ENCODE data around the gene B4GALT4.

B4GALT4 gene

DNA sequence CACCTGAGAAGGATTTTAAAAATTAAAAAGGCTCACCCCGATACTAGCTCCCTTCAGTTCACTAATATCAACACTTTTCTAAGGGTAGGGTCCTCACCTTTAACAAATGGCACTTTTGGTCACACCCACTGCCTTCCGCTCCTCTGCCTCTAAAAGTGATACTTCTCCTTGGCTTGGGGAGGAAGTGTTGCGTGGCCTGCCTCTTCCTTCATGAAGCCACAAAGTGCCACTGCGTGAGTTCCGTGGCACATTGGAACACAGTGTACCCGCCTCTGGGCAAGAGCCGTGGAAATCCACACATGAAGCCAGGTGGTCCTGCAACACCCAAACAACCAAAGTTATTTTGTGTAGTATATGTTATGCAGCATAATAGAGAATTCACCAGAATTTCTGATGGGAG, 3.9 kb downstream of the B4GALT4 start:
- peak; percentile 38 for DNase-seq

DNA sequence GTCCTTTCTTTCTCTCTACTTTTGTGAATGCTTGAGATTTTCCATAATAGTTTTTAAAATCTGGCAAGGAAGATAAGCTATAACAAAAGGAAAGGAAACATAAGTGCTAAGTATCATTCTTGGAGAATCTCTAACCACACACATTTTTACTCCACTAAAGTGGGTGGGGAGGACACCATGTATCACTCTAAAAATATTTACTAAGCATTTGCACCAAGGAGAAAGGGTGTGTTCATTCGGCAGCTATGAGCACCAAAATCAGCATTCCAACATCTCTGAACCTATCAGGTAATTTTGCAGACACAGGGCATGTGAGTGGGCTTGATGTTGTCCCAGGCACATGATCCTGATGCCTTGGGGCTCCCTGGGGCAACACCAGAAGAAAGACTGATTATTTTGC, 5.5 kb downstream of the B4GALT4 start:
- DNase-seq = no peak

GRCh38 chr3:119234610-119235009, 6.1 kb downstream of the B4GALT4 start:
- no peak for DNase-seq

DNA sequence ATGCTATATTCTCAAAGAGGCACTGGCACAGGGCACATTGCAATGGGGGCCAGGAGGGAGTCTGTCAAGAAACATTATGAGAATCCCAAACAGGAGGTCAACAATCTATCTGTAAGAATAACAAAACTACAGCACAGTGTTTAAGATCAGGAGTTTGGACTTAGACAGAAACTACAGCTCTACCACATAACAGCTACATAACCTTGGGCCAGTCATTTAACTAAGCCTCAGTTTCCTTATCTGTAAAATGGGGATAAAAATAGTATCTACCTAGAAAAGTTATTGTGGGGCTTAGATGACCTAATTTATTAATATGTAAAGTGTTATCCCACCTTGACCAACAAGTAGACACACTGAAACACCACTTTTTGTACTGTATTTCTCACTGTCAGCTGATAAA, 9.9 kb downstream of the B4GALT4 start:
- DNase-seq = no peak

DNA sequence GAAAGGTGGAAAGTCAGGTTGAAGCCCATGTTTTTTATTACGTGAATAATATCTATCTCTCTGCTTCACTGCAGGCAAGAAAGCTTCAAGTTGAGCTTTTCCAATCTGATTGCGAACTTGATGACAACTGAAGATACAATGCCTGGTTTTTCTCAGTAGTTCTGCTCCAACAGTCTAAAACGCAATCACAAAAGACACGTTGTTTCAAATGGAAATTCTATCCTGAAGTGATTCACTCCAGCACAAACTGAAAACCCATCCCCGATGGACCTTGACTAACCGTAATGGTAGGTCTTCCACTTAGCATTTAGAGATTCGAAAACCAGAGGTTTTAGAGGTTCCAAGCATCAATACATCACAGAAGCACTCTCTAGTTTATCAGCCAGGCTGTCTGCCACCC, 10.6 kb downstream of the B4GALT4 start:
- DNase-seq = no peak

- DNase-seq = no peak
Measured at GRCh38 chr3:119229190-119229589, 11.5 kb downstream of the B4GALT4 start.

DNA sequence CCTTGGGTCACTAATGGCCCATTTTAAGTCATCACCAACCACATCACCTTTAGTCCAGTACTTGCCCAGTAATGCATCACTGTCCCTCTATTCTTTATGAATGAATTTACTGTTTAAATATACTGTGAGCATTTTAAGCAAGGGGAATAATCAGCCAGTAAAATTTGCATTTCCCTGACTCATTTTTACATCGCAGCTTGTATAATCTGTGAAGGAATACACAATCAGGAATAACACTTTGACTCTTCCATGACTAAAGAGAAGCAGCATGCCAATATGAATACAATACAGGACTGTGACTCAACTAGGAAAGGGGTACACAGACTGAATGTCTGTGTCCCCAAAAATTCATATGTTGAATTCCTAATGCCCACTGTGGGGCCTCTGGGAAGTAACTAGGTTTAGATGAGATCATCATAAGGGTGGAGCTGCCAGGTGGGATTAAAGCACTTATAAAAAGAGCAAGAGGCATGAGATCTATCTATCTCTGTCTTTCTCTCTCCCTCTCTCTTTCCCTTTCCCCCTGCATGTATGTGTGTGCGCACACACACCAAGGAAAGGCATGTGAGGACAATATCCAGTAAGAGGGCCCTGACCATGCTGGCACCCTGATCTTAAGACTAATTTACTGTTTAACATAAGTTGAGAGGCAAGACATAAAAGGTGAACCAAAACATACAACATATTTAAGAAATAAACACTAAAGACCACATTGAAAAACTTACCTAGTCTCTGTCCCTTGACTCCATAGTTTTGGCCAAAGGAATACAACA, 12.1 kb downstream of the B4GALT4 start:
- no peak for DNase-seq

- no peak for DNase-seq
Measured at GRCh38 chr3:119227070-119227850, 13.4 kb downstream of the B4GALT4 start.

DNA sequence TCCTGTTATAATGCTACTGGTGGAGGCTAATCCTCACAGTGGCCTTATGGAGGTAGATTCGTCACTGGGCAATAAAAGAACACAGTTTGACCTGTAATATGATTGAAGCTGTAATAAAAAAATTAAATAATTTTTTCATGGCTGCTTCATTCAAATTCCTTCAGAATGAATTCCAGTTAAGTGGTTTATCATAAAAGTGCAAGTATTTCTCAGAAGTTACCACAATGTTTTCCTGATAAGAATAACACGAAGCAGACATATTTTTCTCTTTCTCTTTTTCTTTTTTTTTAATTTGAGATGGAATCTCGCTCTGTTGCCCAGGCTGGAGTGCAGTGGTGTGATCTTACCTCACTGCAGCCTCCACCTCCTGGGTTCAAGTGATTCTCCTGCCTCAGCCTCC, 15.6 kb downstream of the B4GALT4 start:
- no peak for DNase-seq

GRCh38 chr3:119223511-119223910, 17.2 kb downstream of the B4GALT4 start:
- no peak for DNase-seq

- DNase-seq = no peak
Measured at GRCh38 chr3:119222391-119222790, 18.3 kb downstream of the B4GALT4 start.

DNA sequence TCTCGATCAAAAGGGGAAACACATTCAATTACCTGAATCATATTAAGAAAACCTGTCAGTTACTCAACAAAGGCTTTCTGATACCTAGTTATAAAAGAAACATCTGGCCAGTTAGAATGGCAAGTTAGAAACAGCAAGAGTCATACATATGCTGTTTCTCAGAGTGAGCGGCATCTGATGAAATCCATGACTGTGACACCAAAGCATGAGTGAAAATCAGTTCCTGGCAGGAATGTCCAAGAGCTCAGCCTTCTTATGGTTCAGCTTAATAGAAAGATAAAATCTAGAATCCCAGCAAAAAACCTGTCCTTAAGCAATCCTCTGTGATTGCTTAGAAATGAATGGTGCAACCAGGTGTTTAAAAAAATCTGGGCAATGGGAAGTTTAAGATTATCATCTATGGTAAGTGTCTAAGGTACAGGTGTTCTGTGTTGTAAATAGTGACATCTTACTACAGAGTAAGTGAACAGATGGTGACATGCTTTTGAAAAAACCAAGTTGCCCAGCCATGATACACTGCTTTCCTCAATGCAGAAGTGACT, 18.8 kb downstream of the B4GALT4 start:
- no peak for DNase-seq

- no peak for DNase-seq
Measured at GRCh38 chr3:119220970-119221667, 19.6 kb downstream of the B4GALT4 start.

- DNase-seq = no peak
Measured at GRCh38 chr3:119220198-119220597, 20.5 kb downstream of the B4GALT4 start.

GRCh38 chr3:119219069-119219468, 21.6 kb downstream of the B4GALT4 start:
- DNase-seq = peak; percentile 37

DNA sequence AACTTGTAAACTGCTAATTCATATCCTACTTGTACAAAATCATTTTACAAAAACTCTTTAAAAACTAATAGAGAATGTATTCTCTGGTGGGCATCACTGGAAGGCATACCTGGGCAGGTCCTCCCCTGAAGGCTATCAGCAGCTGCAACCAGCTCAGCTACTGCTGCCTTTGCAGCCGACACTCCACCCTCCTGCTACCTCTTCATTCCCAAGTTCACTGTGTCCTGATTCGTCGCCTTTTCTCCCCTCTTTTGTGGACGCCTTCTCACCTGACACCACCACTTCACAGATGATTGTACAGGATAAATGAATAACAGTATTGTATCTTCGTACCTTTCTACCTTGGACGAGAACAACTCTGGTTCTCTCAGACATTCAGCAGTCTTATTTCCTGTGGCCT, 28.9 kb downstream of the B4GALT4 start:
- DNase-seq = no peak

- no peak for DNase-seq
Measured at GRCh38 chr3:119211193-119211592, 29.5 kb downstream of the B4GALT4 start.

- DNase-seq = no peak
Measured at GRCh38 chr3:119207512-119207875, 33.2 kb downstream of the B4GALT4 start.

GRCh38 chr3:119206611-119207511, 33.8 kb downstream of the B4GALT4 start:
- no peak for DNase-seq

GRCh38 chr3:119205685-119206084, 35.0 kb downstream of the B4GALT4 start:
- DNase-seq = no peak

DNA sequence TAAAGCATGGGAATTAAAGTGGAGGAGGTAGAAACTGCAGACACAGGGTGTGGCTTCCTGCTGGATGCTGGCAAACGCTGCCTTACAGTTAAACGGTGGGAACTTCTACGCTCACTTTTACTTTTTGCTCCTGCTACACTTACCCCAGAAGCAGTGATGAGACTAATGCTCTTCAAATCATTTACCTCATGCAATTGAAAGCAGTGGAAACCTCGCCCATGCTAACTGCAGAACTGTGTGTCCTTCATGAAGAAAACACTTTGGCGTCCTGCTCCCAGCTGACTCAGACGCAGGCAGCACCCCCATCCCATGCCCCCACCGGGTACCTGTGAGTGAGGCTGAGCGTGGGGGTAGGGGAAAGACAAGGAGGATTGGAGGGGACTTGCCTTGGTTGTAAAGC, 35.5 kb downstream of the B4GALT4 start:
- no peak for DNase-seq

DNA sequence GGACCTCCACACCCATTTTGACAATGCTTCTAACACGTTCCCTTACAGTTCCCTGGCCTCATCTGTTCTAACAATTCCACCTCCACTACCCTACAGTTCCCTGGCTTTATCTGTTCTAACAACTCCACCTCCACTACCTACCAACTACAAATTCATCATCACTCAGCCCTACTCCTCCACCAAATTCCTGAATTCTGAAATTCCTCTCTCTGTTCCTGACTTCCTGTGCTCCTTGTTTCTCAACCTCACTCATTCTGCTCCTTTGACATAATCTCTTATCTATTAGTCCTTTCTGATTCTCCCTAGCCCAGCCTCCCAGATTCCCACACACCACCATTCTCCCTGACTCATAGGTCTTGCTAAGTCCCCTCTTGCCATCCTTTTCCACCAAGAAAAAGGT, 44.8 kb downstream of the B4GALT4 start:
- no peak for DNase-seq

- no peak for DNase-seq
Measured at GRCh38 chr3:119195151-119195476, 45.6 kb downstream of the B4GALT4 start.

Data from CD4-positive, alpha-beta T cell treated with Interleukin-21 for 1 hour (primary cell).